ENCODE results near the gene HHATL.

HHATL gene

GRCh38 chr3:42742259-42742658 is 39.7 kb upstream of the HHATL start:
- TF ChIP-seq GATA3 (IDR thresholded peaks at IDR 0.05; ENCODE audit: low read depth, low read length): no peak
- no peak for TF ChIP-seq GATA2 (IDR thresholded peaks at IDR 0.05; ENCODE audit: low read depth, low read length)

GRCh38 chr3:42741796-42742195 is 39.2 kb upstream of the HHATL start:
- TF ChIP-seq GATA3 (IDR thresholded peaks at IDR 0.05; ENCODE audit: low read depth, low read length) (no peak), GATA2 (IDR thresholded peaks at IDR 0.05; ENCODE audit: low read depth, low read length) (no peak)

DNA sequence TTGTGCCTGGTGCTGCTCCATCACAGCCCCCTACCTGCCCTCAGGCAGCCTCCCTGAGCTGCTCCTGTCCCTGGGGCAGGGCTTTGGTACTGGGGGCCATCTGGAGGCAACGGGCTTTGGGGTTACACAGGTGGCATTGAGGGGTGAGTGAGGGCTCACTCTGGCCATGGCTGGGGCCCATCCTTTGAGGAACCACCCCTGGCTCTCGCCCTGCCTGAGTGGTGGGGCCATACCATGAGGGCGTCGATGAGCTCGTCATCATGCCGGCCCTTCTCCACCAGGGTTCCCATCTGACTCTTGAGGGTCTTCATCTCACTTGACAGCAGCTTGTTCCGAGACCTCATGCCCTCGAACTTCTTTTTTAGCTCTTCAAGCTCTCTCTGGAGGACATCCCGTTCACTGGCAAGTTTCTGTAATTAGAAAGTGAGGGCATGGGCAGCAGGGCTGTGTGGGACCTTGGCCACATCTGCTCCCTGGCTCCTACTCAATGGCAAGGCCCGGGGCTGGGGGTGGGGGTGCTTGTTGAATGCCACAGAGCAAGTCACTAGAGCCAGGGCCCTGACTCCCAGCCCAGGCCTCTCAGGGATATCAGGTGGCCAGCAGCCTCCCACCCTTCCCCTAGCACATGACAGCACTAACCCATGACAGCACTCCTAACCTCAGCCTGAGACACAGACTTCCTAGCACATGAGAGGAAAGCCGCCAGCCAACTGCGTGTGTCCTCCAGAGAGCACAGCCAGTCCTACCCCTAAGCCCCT is 37.0 kb upstream of the HHATL start:
- no peak for TF ChIP-seq GATA3 (IDR thresholded peaks at IDR 0.05; ENCODE audit: low read depth, low read length)
- no peak for TF ChIP-seq GATA2 (IDR thresholded peaks at IDR 0.05; ENCODE audit: low read depth, low read length)

- TF ChIP-seq GATA2 (IDR thresholded peaks at IDR 0.05; ENCODE audit: low read depth, low read length) (no peak), GATA3 (IDR thresholded peaks at IDR 0.05; ENCODE audit: low read depth, low read length) (no peak)
These were observed 33.9 kb upstream of the HHATL start for GRCh38 chr3:42736531-42736930.

DNA sequence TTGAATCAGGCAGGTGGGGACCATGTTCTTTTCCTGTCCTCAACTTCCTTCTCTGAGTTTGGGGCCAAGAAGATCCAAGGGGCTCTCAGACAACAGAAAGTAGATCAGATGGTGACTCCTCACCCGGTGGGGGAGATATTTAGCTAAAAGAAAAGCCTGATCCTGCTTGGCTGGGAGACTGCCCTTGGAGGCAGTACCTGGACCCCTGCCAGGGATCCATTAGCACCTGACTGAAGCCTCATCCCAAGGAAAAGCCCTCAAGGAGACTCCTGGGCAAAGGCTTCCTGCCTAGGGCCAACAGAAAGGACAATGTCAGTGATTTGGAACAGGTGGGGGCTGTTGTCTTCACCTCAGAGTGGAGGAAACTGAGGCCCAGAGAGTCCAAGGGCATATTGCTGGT is 33.5 kb upstream of the HHATL start:
- TF ChIP-seq GATA2 (IDR thresholded peaks at IDR 0.05; ENCODE audit: low read depth, low read length): no peak
- TF ChIP-seq GATA3 (IDR thresholded peaks at IDR 0.05; ENCODE audit: low read depth, low read length): no peak

DNA sequence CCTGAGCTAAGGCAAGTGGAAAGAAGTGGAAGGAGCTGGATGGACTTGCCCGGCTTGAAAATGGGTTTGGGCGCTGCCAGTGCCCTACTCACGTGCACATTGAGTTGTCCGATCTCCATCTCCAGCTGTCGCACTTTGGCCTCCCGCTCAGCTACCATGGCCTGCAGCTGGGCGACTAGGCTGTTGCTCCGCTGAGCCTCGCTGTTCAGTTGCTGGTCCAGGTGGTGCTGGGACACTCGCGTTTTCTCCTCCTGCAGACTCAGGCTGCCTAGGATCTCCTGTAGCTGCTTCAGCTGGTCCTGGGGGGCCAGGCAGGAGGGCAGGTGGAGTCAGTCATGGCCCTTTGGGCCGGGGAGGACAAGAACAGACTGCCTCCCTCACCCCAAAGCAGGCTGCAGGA is 33.0 kb upstream of the HHATL start:
- TF ChIP-seq GATA2 (IDR thresholded peaks at IDR 0.05; ENCODE audit: low read depth, low read length) (no peak), GATA3 (IDR thresholded peaks at IDR 0.05; ENCODE audit: low read depth, low read length) (no peak)

GRCh38 chr3:42735019-42735418 is 32.4 kb upstream of the HHATL start:
- TF ChIP-seq GATA3 (IDR thresholded peaks at IDR 0.05; ENCODE audit: low read depth, low read length): no peak

- no peak for TF ChIP-seq GATA3 (IDR thresholded peaks at IDR 0.05; ENCODE audit: low read depth, low read length)
- no peak for TF ChIP-seq GATA2 (IDR thresholded peaks at IDR 0.05; ENCODE audit: low read depth, low read length)
These were observed 31.8 kb upstream of the HHATL start for GRCh38 chr3:42734263-42734860.

DNA sequence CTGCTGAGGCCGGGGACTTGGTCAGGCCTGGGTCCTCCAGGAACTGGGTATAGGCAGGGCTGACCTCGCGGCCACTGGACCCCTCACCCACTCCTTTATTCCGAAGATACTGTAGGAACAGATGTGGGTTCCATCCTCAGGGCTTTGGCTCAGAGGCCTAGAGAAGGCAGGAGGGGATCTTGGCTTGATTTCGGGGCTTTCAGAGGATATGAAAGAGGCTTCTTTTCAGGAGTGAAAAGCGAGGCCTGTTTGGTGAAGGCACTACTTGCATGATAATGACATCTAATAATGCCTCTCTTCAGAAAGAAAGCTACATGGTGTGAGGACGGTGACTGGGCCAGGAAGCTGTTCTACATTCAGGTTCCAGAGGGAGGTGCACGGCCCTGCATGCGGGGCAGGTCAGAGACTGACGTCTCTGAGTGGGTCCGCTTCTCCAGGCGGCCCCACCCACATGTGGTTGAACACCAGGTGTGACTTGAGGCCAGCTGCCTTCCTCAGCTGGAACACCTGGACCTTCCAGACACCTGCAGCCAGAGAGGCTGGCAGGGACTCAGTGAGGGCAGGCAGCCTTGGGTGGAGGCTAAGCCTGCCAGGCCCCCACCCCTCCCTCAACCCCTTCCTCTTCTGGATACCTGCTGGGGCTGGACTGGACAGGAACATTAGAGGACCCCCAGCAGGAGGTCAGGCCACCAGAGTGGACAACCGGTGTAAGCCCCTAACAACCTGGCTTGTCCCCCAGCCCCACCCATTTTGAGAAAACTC is 31.1 kb upstream of the HHATL start:
- no peak for TF ChIP-seq GATA3 (IDR thresholded peaks at IDR 0.05; ENCODE audit: low read depth, low read length)
- TF ChIP-seq GATA2 (IDR thresholded peaks at IDR 0.05; ENCODE audit: low read depth, low read length): no peak

DNA sequence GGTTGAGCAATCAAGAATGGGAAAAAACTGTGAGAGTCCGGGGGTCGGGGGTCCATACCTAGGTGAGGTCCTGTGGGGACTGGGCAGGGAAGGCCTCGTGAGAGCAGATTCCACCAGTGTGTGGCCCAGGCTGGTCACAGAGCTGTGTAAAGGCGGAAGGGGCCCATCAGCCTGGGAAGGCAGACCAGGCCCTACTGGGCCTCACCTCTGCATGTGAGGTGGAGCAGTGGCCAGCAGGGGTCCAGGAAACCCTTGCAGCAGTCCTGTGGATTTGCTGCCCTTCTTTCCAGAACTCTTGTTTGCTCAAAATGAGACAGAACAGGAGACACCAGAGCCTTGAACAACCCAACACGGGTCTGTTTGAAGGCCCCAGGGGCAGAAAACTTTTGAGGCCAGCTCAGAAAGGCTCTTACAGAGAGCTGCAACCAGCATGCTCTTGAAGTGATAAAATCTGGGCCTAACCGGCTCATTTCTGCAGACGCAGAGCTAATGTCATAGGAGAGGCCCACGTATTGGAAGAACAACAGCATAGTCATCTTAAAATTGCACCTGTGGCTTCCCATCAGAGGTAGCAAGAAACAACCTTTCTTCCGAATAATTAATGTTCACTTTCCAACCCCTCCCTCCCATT is 30.3 kb upstream of the HHATL start:
- no peak for TF ChIP-seq GATA2 (IDR thresholded peaks at IDR 0.05; ENCODE audit: low read depth, low read length)

DNA sequence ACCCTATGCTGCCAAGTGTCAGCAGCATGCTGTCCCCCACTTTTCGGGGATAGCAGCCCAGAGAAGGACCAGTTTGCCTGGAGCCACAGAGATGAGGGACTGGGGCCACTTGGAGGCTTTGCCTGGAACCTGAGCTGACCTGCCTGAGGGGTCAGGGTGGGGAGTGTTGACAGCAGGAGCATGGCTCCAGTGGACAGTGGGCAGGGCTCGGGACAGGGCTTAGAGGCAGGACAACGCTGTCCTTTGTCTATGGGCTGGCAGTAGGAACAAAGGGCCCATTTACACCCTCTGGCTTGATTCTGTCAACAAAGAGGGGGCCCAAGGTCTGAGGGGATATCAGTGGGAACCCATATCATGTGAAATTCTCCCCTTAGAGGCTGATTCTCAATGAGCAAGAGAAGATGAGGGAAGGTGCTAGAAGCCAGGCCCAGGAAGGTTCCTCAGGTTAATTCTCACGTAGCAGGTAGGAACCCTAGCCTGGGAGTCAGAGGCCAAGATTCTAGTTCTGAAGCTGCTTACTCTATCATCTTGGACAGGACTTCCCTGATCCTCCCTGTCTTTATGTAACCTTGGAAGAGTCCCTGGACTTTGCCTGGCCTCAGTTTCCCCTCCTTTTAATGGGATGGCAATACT is 29.7 kb upstream of the HHATL start:
- TF ChIP-seq GATA3 (IDR thresholded peaks at IDR 0.05; ENCODE audit: low read depth, low read length): no peak
- TF ChIP-seq GATA2 (IDR thresholded peaks at IDR 0.05; ENCODE audit: low read depth, low read length): no peak

DNA sequence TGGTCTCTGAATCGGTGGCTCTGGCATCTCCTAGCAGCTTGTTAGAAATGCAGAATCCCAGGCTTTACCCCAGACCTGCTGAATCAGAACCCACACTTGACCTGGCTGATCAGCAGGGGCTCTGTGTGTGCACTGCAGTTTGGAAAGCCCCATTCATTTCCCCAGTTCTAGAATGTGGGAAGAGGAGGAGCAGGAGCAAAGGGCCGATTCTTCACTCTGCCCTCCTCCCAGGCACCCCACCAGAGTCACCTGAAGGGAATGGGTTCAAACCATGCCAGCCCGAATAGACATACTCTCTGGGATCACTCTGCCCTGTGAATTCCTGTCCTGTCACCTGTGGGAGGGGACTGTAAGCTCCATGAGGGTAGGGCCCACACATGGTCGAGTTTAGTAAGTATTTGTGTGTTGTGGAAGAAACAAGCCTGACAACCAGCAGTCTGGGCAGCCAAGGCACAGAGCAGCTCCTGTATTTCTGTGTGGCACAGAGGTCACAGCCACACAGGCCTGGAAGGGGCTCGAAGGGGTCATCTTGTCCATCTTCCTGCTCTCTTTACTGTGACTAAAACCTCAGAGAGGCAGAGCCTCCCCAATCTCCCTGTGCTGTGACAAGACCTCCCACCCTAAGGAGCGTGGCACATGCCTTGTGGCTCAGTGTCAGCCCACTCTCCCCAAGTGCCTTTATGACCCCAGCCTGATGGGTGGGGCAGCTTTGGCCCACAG is 29.0 kb upstream of the HHATL start:
- TF ChIP-seq GATA3 (IDR thresholded peaks at IDR 0.05; ENCODE audit: low read depth, low read length) (no peak), GATA2 (IDR thresholded peaks at IDR 0.05; ENCODE audit: low read depth, low read length) (no peak)

DNA sequence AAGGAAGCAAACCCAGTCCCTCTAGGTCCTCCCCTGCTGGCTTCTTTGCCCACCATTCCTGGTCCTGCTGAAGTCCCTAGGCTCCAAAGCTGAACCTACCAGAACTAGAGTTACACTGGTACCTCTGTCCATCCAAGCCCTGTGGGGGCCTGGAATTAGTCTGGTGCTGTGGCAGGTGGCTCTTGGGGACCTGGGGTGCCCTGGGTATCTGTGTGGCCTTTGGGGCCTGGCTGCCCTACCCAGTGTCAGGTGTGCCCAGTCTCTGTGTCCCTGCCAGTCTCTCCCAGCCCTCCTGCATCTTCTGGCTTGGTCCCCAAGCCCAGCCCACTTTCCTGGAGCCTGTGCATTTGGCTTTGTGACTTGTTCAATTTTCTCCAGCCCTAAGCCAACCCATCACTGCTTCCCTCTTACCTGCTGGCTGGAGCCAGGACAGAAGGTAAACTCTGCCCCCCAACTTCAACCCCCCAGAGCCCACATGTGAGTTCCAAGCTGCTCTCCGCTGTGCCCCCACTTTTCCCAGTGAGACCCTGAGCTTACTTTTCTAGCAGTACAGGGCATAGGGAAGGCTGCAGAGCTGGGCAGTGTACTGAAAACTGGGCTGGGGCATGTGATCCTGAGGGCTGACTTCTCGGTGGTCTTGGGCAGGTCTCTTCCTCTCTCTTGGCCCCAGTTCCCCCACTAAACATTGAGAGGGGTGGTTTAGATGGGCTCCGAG is 28.3 kb upstream of the HHATL start:
- TF ChIP-seq GATA2 (IDR thresholded peaks at IDR 0.05; ENCODE audit: low read depth, low read length) (no peak), GATA3 (IDR thresholded peaks at IDR 0.05; ENCODE audit: low read depth, low read length) (no peak)

All from SH-SY5Y (cell line).